HG02970 (cell line): ENCODE measurements around the gene CTAG1A.
"Not testable (repeated sequence)": the region's sequence is repeated elsewhere in the genome, so short reads cannot be mapped to it uniquely, and the experiment has no call there.

ENCODE experiments used
- ATAC-seq: cut with Tn5 transposase; IDR thresholded peaks from one replicate; pipeline ENCODE4 v1.9.1; 2021; ENCODE audit warnings: mild to moderate bottlenecking, moderate library complexity, moderate number of reproducible peaks; ENCODE audit not compliant: unreplicated experiment, low FRiP score

The CTAG1A gene

GRCh38 chrX:154608823-154609222 lies 23.9 kb downstream of the CTAG1A start:
- not testable (repeated sequence) for ATAC-seq

DNA sequence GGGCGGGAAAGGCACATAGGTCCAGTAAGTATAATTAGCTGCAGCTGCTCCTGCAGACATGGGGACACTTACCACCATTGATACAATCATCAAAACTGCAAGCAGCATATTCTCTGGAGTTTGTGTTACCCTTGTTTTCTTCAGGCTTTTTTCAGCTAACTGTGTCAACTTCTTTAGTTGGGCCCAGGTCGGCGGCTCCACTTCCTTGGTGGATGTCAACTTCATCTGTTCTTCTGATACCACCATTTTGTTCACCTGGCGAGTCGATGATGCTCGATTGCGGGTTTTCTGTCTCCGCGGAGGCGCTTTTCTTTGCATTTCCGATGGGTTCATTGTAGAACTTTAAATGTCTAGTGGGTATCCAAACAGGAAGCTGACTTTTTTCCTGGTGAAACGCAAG lies 26.2 kb downstream of the CTAG1A start:
- ATAC-seq: not testable (repeated sequence)

DNA sequence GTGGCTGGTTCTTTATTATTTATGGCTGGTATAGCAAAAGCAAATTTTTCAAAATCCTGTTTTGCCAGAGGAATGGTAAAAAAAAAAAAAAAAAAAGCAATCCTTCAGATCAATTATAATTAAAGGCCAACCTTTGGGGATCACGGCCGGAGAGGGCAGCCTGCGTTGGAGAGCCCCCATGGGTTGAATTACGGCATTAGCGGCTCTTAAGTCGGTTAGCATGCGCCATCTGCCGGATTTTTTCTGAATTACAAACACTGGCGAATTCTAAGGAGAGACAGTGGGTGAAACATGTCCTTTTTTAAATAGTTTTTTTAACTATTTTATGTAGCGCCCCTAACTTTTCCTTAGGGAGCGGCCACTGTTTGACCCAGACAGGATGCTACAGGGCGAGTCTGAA lies 28.7 kb downstream of the CTAG1A start:
- ATAC-seq: not testable (repeated sequence)

GRCh38 chrX:154619182-154619581 lies 34.2 kb downstream of the CTAG1A start, which contains the start of gene CTAG1B:
CTAG1B (minus strand) TSS chrX:154619282; CDS start chrX:154619218, 64 bp downstream.
- ATAC-seq: not testable (repeated sequence)

DNA sequence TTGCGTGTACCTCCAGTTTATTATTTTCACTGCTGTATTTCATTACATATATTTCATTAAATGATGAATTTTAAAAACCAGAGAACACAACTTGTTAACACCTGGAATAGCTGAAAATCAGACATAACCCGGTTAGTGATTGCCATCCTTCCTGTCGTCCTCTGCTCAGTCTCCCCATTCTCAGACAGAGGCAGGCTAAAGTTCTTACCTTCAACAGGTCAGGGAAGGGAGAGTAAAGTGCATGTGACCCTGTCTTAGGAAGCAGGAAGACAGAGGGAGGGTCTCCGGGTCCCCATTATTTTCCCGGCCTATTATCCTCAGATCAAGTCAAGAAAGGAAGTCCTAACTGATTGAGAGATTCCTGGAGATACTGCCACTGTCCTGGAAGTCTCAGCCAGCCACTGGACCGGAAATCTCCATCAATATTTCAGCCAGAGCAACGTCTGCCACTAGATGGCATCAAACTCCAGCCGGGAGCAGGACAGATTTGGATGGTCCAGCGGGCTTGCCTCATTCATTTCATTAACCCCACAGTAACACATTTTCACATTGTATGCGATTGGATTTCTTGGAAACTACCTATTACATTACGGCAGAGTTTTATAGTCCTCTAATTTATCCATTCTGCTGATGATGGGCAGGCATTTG lies 36.0 kb downstream of the CTAG1A start:
- not testable (repeated sequence) for ATAC-seq

DNA sequence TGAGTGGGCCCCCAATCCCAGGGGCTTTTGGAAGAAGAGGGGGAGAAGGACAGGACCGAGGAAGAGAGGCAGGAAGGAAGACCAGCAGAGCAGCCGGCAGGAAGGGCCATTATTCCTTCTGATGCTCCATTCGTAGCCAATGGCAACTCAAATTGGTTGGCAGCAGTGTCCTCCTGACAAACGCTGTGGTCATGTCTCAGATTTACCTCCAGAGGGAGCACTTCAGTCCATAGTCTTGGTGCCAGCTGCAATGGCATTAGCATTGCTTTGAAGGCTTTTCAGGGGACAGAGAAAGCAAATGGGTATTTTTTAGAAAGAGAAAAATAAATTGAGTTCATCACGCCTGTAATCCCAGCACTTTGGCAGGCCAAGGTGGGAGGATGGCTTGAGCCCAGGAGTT lies 44.0 kb downstream of the CTAG1A start:
- not testable (repeated sequence) for ATAC-seq

DNA sequence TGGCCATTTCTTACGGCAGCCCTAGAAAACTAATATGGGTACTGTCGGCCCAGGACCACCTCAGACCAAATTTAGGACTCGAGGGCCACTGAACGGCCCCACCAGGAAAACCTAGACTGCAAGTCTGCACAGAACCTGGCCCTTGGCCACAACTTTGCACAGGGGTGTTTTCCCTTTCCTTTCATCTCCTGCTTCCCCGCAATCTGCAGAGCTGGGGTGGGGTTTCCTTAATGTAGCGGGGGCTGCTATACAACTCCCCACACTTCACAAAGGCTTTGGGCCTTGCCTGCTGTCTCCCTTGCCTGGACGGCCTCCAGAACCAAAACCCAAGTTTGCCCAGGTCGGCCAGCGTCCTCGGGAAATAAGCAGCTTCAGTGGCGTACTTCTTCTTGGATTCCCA lies 46.0 kb downstream of the CTAG1A start:
- ATAC-seq: not testable (repeated sequence)

- ATAC-seq: not testable (repeated sequence)
Measured at GRCh38 chrX:154633661-154634060, 48.7 kb downstream of the CTAG1A start.
